Stimulated activated CD4-positive, alpha-beta T cell treated with anti-CD3 and anti-CD28 coated beads, Interleukin-12 subunit alpha, Interleukin-12 subunit beta, amount 100 ng/mL, for 48 hours (primary cell): Measurements from ENCODE around the gene CUL1.

Experiments used
- DNase-seq, 3 donors: peaks; one replicate each; pipeline ENCODE4 v3.0.0-alpha.2; 2020; ENCODE audit warnings: low read depth in 2 of 3, low spot score in 1 of 3

Gene CUL1

DNA sequence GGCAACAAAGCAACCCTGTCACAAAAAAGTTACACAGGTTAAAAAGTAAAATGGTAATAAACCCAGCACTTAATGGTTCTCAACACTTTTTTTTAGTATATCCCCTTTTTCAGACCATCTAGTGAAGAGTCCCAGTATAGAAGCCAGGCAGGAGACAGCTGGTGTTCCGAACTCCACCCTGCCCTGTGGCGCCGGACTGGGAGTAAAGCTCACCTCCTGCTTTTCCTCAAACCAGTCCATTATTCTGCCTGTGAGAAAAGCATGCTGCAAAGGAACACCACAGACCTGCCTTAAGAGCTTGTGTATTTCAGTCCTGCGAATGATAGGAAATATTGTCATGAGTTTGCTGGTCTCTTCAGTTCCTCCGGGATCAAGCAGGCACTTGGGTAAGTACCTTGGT is 104.4 kb downstream of the CUL1 start:
- no peak for DNase-seq

DNA sequence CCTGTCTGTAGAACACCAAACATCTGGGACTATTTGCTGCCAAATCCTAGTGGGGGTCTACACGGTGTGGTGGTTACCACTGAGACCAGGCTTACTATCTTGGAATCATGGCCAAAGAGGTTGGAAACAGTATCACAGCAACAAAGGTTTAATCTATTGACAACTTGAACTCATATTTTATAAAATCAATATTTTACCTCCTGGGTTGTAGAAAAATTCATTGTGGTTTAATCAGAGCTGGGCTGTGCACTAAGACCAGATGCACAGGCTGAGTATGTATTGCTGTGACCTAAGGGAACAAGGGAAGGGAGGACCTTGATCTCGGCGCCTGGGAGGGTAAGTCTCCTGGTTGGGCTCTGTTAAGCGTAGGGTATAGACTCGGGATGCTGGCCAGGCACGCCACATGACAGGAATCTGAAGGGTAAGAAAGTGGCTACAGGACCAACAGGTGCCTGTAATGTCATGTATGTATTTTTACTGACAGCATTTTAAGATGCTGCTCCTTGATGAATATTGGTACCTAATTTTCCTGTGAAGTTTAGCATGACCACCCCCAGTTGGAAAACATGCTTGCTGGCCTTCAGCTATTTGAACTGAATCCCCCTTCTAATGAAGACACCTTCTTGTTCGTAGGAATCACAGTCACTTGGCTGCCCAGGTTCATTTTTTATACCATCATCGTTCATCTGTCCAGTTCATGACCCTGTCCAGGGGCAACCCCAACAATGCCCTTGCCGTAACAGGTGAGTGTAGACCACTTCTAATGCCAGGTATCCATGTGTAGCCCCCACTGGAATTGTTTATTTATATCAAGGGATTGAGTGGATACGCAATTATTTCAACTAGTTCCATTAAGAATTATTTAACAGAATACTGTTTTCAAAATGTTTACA is 105.9 kb downstream of the CUL1 start:
- no peak for DNase-seq

DNA sequence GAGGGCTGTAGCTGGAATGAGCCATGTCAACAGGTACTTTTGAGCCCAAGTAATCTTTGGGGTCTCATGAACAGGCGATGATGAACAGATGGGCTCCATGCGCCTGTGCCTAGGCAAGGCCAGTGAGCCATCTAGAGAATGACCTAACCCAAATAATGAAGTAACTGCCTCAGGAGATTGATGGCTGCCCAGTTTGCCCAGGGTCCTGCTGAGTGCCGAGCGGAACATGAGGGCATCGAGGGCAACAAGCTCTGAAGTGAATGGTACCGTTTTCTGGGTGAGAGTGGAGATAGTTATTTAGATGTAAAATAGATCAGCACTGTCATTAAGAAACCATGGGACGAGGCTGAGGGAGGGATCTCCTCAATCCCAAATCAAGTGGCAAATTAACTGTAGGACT is 107.5 kb downstream of the CUL1 start:
- no peak for DNase-seq

DNA sequence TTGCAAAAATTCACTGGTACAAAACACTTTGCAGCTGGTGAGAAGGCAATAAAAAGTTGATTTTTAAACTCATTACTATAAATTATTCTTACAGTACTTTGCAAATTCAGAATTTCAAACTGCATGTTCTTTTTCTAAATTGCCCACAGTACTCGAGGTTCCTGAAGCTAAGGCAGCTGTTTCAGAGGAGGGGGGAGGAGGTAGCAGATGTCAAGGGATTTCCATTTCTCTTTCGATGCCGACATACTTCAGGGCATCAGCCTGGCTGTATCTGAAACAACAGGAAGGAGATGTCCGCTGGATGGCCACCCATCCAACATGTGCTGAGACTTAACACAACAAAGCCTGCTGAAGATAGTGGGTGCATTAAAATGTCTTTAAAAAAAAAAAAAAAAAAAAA is 108.7 kb downstream of the CUL1 start:
- no peak for DNase-seq

GRCh38 chr7:148809856-148810255 is 111.2 kb downstream of the CUL1 start:
- DNase-seq: no peak

DNA sequence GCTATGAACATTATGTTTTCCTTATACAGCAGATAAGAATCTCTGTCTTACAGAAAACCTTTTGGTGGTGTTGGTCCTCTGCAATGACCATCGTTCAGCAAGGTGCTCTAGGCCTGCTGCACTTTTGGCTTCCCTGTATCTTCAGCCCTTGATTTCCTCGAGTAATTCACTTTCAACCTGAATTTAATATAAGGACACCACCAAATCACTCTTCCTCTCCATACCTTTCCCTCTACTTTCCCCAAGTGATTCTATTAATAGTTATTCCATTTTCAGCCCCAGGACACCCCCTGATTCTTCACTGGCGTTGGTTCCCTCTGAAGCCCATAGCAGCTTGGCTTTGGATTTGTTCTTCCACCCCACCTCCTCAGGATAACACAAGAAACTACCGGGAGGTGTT is 113.2 kb downstream of the CUL1 start:
- no peak for DNase-seq

DNA sequence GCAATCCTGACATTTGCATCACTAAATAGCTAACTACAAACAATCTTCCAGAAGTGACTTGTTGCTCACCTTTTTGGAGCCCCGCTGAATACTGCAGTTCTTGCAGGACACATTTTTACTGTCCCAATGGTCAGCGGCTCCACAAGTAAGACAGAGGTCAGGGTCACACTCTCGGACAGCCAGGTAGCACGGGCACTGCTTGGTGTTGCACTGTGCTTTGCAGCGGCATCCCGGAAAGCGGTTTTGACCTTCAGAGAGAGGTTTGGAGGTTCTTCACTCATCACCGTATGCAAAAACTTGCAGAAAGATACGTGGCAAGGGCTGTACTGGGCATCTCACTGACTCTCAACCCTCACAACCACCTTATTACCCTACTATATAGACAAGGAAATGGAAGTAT is 115.2 kb downstream of the CUL1 start:
- no peak for DNase-seq

- no peak for DNase-seq
These were observed 116.3 kb downstream of the CUL1 start for GRCh38 chr7:148814922-148815559.

- DNase-seq: no peak
These were observed 116.9 kb downstream of the CUL1 start for GRCh38 chr7:148815612-148816011.

- DNase-seq: no peak
These were observed 121.1 kb downstream of the CUL1 start for GRCh38 chr7:148819697-148820360.

DNA sequence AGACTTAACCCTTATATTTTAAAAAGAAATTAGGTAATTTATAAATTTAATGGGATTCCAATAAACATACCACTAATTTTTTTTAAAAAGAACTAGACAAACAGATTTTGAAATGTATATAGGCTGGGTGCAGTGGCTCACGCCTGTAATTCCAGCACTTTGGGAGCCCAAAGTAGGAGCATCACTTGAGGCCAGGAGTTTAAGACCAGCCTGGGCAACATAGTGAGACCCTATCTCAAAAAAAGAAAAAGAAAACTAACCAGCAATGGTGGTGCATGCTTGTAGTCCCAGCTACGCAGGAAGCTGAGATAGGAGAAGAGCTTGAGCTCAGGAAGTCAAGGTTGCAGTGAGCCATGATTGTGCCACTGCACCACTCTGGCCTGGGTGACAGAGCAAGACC is 122.7 kb downstream of the CUL1 start:
- DNase-seq: no peak

DNA sequence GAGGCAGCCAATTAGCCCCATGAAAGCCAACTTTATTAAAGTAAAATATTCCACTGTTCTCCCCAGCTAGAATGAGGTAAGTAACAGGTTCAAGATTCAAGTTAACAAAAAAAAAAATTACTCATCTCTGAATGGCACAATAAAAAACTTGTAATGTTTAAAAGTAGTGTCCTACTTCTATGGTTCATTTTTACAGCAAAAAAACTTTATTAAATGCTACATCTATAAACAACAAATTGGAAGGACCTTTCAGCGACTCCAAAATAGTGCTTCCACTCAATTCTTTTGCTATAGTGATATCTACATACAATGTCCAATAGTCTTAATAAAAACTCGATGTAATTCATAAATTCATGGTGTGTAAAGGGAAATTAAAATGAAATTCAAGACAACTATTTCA is 126.2 kb downstream of the CUL1 start:
- DNase-seq: no peak

- DNase-seq: no peak
These were observed 126.6 kb downstream of the CUL1 start for GRCh38 chr7:148825338-148825737.

DNA sequence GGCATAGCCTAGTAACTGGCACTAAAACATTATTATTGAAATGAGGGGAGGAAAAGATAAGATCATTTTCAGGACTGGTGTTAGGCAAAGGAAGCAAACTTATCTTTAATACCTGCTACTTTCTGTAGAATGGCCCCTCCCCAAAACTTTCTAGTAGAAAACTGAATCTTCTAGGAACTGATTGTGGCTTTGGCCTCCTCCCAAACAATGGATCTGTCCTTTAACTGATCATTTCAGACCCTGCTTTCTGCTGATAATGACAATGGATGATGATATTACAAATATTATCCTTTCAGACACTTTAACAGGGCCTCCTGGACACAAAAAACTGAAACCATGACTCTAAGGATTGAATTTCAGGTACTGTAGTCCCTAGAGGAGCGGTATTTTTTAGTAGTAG is 130.3 kb downstream of the CUL1 start:
- DNase-seq: no peak

- DNase-seq: no peak
These were observed 132.4 kb downstream of the CUL1 start for GRCh38 chr7:148830897-148831692.

- DNase-seq: no peak
These were observed 133.1 kb downstream of the CUL1 start for GRCh38 chr7:148831782-148832181.

GRCh38 chr7:148834605-148835004 is 135.9 kb downstream of the CUL1 start:
- DNase-seq: no peak

GRCh38 chr7:148835854-148836253 is 137.2 kb downstream of the CUL1 start:
- DNase-seq: no peak

DNA sequence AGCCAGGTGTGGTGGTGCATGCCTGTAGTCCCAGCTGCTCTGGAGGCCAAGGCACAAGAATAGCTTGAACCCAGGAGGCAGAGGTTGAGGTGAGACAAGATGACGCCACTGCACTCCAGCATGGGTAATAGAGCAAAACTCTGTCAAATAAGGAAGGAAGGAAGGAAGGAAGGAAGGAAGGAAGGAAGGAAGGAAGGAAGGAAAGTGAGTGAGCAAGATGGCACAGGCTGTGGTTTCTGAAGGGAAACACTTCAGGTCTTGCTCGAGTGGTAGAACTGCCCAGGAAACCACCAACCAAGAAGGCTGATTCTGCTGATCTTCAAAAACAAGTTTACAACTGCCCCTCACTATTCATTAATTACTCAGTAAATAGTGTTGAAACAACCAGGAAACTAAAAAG is 140.2 kb downstream of the CUL1 start:
- DNase-seq: no peak

DNA sequence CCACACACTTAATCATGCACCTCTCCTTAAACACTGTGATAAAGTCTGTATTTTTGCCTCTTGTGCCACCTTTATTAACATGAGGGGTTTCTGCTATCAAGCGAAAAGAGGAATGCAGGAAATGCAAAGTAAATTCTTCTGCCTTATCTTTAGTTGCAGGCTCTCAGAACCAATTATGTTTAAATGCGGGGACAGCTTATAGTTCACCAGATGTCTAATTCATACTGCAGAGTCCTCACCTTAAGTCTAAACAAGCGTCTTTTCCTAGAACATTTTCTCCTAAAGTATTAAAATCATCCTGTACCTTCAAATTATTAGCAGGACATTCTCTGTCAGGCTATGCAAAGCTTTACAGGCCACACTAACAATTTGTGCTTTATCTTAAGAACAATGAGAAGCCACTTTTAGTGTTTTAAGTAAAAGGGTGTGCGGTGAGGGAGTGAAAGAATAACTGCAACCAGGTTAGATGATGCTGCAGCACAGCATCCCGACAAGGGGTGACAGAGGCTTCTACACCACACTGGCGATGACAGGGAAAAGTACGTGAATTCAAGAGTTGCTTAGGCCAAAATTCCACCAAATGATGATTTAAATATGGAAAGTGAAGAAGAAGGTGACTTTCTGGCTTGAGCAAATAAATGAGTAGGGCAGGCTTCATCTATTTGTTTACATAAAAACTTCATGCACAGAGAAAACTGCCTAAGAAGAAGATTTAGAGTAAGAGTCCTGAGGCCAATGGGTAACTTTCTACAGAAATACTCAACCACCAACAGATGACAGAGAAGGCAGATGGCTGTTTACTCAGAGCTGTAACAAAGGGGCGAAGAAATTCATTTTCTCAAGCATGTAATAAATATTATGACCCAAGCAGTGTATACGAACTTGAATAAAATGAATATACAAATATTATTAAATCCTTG is 149.4 kb downstream of the CUL1 start:
- no peak for DNase-seq
